Measurements from ENCODE around the gene NTN3.
"Not testable (repeated sequence)": the region's sequence is repeated elsewhere in the genome, so short reads cannot be mapped to it uniquely, and the experiment has no call there.

The NTN3 gene

DNA sequence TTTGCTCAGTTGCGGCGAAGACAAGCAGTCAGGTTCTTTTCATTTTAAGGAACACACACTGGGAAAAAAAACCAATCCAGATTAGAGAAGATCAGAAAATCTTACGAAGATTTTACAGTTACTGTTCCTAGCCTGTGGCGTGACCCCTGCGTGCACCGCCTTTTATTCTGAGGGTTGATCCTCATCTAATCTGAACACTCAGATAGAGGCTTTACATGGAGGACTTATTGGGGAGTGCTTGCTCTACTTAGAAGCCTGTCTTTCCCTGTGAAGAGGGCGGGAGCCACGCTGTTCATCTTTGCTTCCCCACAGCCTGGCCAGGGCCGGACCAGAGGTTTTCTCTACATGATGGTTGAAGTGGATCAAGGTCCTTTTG lies 5.2 kb downstream of the NTN3 start:
- H3K27me3 ChIP-seq (replicated peaks; ENCODE audit: control insufficient read depth, insufficient read depth, low read length) = no peaks in the 10 kb centered on the region; the same call in 1 of the 2 replicates
- H3K4me3 ChIP-seq (replicated peaks; ENCODE audit: low read depth, low read length) = no peak overlapping the region
- TF ChIP-seq, protein P1, sequence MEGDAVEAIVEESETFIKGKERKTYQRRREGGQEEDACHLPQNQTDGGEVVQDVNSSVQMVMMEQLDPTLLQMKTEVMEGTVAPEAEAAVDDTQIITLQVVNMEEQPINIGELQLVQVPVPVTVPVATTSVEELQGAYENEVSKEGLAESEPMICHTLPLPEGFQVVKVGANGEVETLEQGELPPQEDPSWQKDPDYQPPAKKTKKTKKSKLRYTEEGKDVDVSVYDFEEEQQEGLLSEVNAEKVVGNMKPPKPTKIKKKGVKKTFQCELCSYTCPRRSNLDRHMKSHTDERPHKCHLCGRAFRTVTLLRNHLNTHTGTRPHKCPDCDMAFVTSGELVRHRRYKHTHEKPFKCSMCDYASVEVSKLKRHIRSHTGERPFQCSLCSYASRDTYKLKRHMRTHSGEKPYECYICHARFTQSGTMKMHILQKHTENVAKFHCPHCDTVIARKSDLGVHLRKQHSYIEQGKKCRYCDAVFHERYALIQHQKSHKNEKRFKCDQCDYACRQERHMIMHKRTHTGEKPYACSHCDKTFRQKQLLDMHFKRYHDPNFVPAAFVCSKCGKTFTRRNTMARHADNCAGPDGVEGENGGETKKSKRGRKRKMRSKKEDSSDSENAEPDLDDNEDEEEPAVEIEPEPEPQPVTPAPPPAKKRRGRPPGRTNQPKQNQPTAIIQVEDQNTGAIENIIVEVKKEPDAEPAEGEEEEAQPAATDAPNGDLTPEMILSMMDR (IDR thresholded peaks at IDR 0.05; ENCODE audit: insufficient read depth, low read length, poor library complexity, severe bottlenecking) = no peak
- no peak for DNase-seq (ENCODE audit: extremely low read depth, insufficient read length)
- H3K36me3 ChIP-seq (ENCODE audit: control insufficient read depth, insufficient read depth, low read length) = no peaks in the 10 kb centered on the region

DNA sequence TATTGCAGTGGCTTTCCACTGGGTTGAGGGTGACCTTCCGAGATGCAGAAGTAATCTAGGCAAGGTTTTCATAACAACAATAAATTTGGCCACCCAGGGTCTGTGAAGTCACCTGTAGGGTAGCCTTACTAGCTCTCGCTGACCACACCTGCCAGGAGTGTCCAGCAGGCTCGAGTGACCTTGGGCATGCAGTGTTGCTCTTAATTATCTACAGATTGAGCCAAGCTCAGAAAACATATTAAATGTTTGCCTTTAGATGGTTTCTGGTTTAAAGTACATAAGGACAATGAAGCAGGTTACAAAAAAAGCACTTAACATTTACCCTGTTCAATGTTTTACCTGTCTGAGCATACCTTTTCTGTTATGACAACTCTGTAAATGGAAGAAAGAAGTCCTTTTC lies 5.6 kb downstream of the NTN3 start:
- Histone ChIP-seq H3K27me3 (replicated peaks; ENCODE audit: control insufficient read depth, insufficient read depth, low read length) (no peaks in the 10 kb centered on the region; the same call in 1 of the 2 replicates), H3K4me3 (replicated peaks; ENCODE audit: low read depth, low read length) (no peak overlapping the region), H3K36me3 (ENCODE audit: control insufficient read depth, insufficient read depth, low read length) (no peaks in the 10 kb centered on the region)
- no peak for DNase-seq (ENCODE audit: extremely low read depth, insufficient read length)
- TF ChIP-seq, protein P1 (IDR thresholded peaks at IDR 0.05; ENCODE audit: insufficient read depth, low read length, poor library complexity, severe bottlenecking) = no peak

DNA sequence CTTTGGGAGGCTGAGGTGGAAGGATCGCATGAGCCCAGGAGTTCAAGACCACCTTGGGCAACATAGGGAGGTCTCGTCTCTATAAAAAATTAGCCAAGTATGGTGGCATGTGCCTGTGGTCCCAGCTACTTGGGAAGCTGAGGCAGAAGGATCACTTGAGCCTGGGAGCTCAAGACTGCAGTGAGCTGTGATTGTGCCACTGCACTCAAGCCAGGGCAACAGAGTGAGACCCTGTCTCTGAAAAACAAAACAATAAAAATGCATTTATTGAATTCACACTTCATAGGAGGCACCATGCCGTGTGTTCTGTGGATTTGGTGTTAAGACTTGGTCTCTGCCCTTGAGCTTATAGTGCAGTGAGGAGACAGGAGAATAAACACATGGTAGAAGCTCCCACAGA lies 6.2 kb downstream of the NTN3 start:
- Histone ChIP-seq H3K4me3 (replicated peaks; ENCODE audit: low read depth, low read length) (no peak overlapping the region), H3K36me3 (ENCODE audit: control insufficient read depth, insufficient read depth, low read length) (no peaks in the 10 kb centered on the region), H3K27me3 (replicated peaks; ENCODE audit: control insufficient read depth, insufficient read depth, low read length) (no peaks in the 10 kb centered on the region; the same call in 1 of the 2 replicates)
- no peak for DNase-seq (ENCODE audit: extremely low read depth, insufficient read length)
- TF ChIP-seq, protein P1 (IDR thresholded peaks at IDR 0.05; ENCODE audit: insufficient read depth, low read length, poor library complexity, severe bottlenecking) = no peak

DNA sequence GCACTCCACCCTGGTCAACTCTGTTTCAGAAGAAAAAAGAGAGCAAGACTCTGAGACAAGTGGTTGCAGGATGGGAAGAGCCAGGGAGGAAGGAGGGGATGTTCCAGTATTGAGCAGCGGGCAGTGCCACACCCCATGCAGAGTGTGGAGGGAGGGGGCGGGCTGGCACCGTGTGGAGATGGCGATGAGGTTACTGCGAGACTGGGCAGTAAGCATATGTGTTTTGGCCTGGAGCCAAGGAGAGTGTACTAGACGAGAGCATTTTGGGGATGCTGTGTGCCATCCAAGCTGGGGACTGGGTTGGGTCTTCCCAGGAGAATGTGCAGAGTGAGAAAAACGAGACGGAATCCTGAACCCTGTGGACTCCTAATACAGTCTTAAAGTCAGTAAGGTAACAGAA lies 7.2 kb downstream of the NTN3 start:
- Histone ChIP-seq H3K27me3 (replicated peaks; ENCODE audit: control insufficient read depth, insufficient read depth, low read length) (no peaks in the 10 kb centered on the region; the same call in 1 of the 2 replicates), H3K4me3 (replicated peaks; ENCODE audit: low read depth, low read length) (no peak overlapping the region), H3K36me3 (ENCODE audit: control insufficient read depth, insufficient read depth, low read length) (no peaks in the 10 kb centered on the region)
- no peak for DNase-seq (ENCODE audit: extremely low read depth, insufficient read length)
- TF ChIP-seq, protein P1 (IDR thresholded peaks at IDR 0.05; ENCODE audit: insufficient read depth, low read length, poor library complexity, severe bottlenecking) = no peak

DNA sequence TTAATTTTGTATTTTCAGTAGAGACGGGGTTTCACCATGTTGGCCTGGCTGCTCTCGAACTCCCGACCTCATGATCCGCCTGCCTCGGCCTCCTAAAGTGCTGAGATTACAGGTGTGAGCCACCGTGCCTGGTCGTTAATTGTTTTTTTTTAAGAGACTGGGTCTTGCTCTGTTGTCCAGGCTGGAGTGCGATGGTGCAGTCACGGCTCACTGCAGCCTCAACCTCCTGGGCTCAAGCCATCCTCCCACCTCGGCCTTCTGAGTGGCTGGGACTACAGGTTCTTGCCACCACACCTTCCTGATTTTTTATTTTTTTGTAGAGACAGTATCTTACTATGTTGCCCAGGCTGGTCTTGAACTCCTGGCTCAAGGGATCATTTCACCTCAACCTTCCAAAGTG lies 8.9 kb downstream of the NTN3 start:
- H3K36me3 ChIP-seq (ENCODE audit: control insufficient read depth, insufficient read depth, low read length); H3K4me3 ChIP-seq (replicated peaks; ENCODE audit: low read depth, low read length); DNase-seq (ENCODE audit: extremely low read depth, insufficient read length); H3K27me3 ChIP-seq (replicated peaks; ENCODE audit: control insufficient read depth, insufficient read depth, low read length): not testable (repeated sequence)

DNA sequence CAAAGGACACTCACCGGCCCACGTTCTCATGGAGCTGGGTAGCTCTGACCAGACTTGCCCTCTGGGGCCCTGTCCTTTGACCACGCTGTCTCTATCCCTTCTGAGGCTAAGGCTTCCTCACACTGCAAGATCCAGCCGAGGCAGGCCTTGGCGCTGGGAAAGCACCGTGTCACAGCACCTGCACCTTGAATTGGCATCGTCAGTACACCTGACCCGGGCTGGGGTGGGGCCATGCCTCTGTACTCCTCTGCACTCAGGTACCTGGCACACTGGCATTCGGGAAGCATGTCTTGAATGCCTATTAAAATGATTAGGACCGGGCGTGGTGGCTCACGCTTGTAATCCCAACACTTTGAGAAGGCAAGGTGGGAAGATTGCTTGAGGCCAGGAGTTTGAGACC lies 9.9 kb downstream of the NTN3 start:
- Histone ChIP-seq H3K36me3 (ENCODE audit: control insufficient read depth, insufficient read depth, low read length) (no peaks in the 10 kb centered on the region), H3K4me3 (replicated peaks; ENCODE audit: low read depth, low read length) (no peak overlapping the region), H3K27me3 (replicated peaks; ENCODE audit: control insufficient read depth, insufficient read depth, low read length) (no peaks in the 10 kb centered on the region)
- TF ChIP-seq, protein P1 (IDR thresholded peaks at IDR 0.05; ENCODE audit: insufficient read depth, low read length, poor library complexity, severe bottlenecking) = no peak
- DNase-seq (ENCODE audit: extremely low read depth, insufficient read length) = no peak

All from GM06990 (cell line).